AG09309 (cell line): ENCODE results near the gene DIPK1A.

Experiments
- DNase-seq: peaks from one replicate; pipeline ENCODE4 v3.0.0-alpha.2; 2010; ENCODE audit warnings: low read depth
- H3K4me3 ChIP-seq: 2 replicates; pipeline ENCODE4 v1.5.1; 2011; ENCODE audit warnings: mild to moderate bottlenecking, low read depth, low read length, moderate library complexity; ENCODE audit not compliant: control insufficient read depth
- CTCF ChIP-seq: IDR thresholded peaks from 2 replicates; pipeline ENCODE4 v1.5.1; 2011; ENCODE audit warnings: mild to moderate bottlenecking, low read depth, low read length, inconsistent platforms; ENCODE audit not compliant: insufficient read depth, control insufficient read depth; ENCODE audit errors: missing control alignments

Gene DIPK1A

GRCh38 chr1:92839442-92839841 is 121.8 kb downstream of the DIPK1A start:
- DNase-seq, result no peak
- TF ChIP-seq CTCF, result no peak

GRCh38 chr1:92838519-92838918 is 122.7 kb downstream of the DIPK1A start:
- no peak for DNase-seq

More at GRCh38 chr1:92839442-92839841, 121.8 kb downstream of the DIPK1A start:
- no peak overlapping the region for H3K4me3 ChIP-seq

GRCh38 chr1:92837062-92837461 is 124.2 kb downstream of the DIPK1A start:
- no peak overlapping the region for H3K4me3 ChIP-seq
- DNase-seq, result no peak
- TF ChIP-seq CTCF, result no peak

More at GRCh38 chr1:92838519-92838918, 122.7 kb downstream of the DIPK1A start:
- no peak overlapping the region for H3K4me3 ChIP-seq
- no peak for TF ChIP-seq CTCF

- no peak for DNase-seq
- no peak for TF ChIP-seq CTCF
- no peak overlapping the region for H3K4me3 ChIP-seq
These were observed 126.6 kb downstream of the DIPK1A start for GRCh38 chr1:92834617-92835016.

- no peak for TF ChIP-seq CTCF
- no peak for DNase-seq
- H3K4me3 ChIP-seq, result peak overlapping the region; percentile 82
These were observed 127.4 kb downstream of the DIPK1A start for GRCh38 chr1:92833840-92834239.

- TF ChIP-seq CTCF, result no peak
- peak overlapping the region; percentile 82 for H3K4me3 ChIP-seq
- DNase-seq, result no peak
These were observed 128.6 kb downstream of the DIPK1A start for GRCh38 chr1:92832537-92833114.

GRCh38 chr1:92831762-92832536 is 129.3 kb downstream of the DIPK1A start, which contains the start of gene RPL5:
TSS of gene RPL5 (plus strand) at chr1:92832040. CDS start at chr1:92832115, 75 bp downstream.
- peak within 1 kb of the TSS; percentile 82 for H3K4me3 ChIP-seq
- peak; percentile 86 for DNase-seq
- TF ChIP-seq CTCF, result peak; percentile 95
